ENCODE measurements around the gene DOCK7. TPM values are rescaled to one million over a fixed set of nuclear protein-coding genes. Genes with fewer than 3 reads are reported as not detected.

Gene DOCK7
- total RNA-seq (19.2 TPM), polyA plus RNA-seq (7.4 TPM)
- long read RNA-seq, donor 1: 0 reads
- long read RNA-seq, donor 2, partial matches to known transcripts: 0 of 2 reads
- long read RNA-seq, donor 2, other reads (novel, unspliced or antisense): 0 of 2 reads
- long read RNA-seq, donor 3, partial matches to known transcripts: 0 of 1 reads
- long read RNA-seq, donor 3, other reads (novel, unspliced or antisense): 0 of 1 reads
- long read RNA-seq, donor 4, partial matches to known transcripts: 0 of 4 reads
- long read RNA-seq, donor 4, other reads (novel, unspliced or antisense): 0 of 4 reads
- long read RNA-seq, donor 5, full-length matches to known transcripts: 1 of 6 reads
- long read RNA-seq, donor 5, partial matches to known transcripts: 5 of 6 reads
- long read RNA-seq, donor 5, other reads (novel, unspliced or antisense): 0 of 6 reads
- long read RNA-seq, donor 6, full-length matches to known transcripts: 3 of 283 reads
- long read RNA-seq, donor 6, partial matches to known transcripts: 251 of 283 reads
- long read RNA-seq, donor 6, other reads (novel, unspliced or antisense): 29 of 283 reads
- long read RNA-seq, donor 7, partial matches to known transcripts: 0 of 1 reads
- long read RNA-seq, donor 7, other reads (novel, unspliced or antisense): 0 of 1 reads
- long read RNA-seq, donor 8: 0 reads
- long read RNA-seq, donor 9, full-length matches to known transcripts: 2 of 2 reads
- long read RNA-seq, donor 9, partial matches to known transcripts: 0 of 2 reads
- long read RNA-seq, donor 9, other reads (novel, unspliced or antisense): 0 of 2 reads
- long read RNA-seq, donor 10, partial matches to known transcripts: 0 of 1 reads
- long read RNA-seq, donor 10, other reads (novel, unspliced or antisense): 0 of 1 reads

GRCh38 chr1:62687903-62688686 lies at the start of gene DOCK7:
Gene DOCK7 (minus strand): TSS chr1:62688386. CDS start chr1:62688264, 122 bp downstream.
- peak within 1 kb of the TSS; percentile 57 to 82 for H3K4me3 ChIP-seq (ENCODE audit: low read length in 2 of 2)
- no peaks in the 10 kb centered on the region for H3K27me3 ChIP-seq (ENCODE audit: control insufficient read depth in 2 of 2, insufficient read depth in 1 of 2, low read length in 1 of 2)
- H3K4me1 ChIP-seq (ENCODE audit: control insufficient read depth in 2 of 2, insufficient read depth in 2 of 2, low read length in 2 of 2): peaks cover 0 to 13% of the 10 kb centered on the region in 2 donors
- no peaks in the 10 kb centered on the region for H3K36me3 ChIP-seq (ENCODE audit: control insufficient read depth in 2 of 2, insufficient read depth in 2 of 2, low read length in 1 of 2)
- peak; percentile 6 to 70 (median 39) for DNase-seq (ENCODE audit: low read depth in 6 of 9, low spot score in 9 of 9)
- H3K27ac ChIP-seq (ENCODE audit: low read depth in 1 of 2, low read length in 1 of 2): peak within 1 kb of the TSS; percentile 79 to 87
- no peaks in the 10 kb centered on the region for H3K9me3 ChIP-seq (ENCODE audit: control insufficient read depth in 2 of 2, insufficient read depth in 1 of 2, low read length in 1 of 2)
- under 1% methylated on average over 107 of the region's 107 CpGs for WGBS

DNA sequence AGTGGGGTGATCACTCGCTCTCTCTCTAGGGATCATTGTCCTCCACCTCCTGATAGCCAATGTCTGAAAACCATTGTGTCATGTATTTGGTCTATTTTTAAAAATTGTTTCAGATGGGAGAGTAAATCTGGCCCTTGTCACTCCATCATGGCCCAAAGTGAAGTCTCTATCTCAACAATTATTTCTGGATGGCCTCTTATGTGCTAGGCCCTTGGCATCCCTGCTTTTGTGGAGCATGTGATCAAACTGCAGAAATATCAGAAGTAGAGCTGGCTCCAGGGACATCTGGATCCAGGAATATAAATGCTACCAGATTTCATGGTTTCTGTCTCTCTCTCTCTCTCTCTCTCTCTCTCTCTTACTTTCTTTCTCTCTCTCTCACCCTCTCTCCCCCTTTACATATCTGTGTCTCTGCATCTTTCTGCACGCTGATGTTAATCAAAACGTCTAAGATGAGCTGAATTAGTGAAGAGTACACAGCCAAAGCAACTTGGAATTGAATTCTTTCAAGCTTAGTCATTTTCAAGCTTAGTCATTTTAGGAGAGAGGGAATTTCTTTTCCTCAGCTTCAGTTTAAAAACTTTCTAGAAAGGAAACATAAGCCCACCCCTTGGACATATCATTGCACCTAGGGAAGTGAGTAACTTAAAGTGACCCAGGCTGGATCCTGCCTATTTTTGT lies 47.4 kb upstream of the DOCK7 start:
- no peaks in the 10 kb centered on the region for H3K4me1 ChIP-seq (ENCODE audit: control insufficient read depth in 2 of 2, insufficient read depth in 2 of 2, low read length in 2 of 2)
- no peak overlapping the region for H3K4me3 ChIP-seq (ENCODE audit: low read length in 2 of 2)
- no peak for DNase-seq (ENCODE audit: low read depth in 6 of 9, low spot score in 9 of 9)
- no peaks in the 10 kb centered on the region for H3K9me3 ChIP-seq (ENCODE audit: control insufficient read depth in 2 of 2, insufficient read depth in 1 of 2, low read length in 1 of 2)
- WGBS: 90% methylated on average over 3 of the region's 3 CpGs
- H3K36me3 ChIP-seq (ENCODE audit: control insufficient read depth in 2 of 2, insufficient read depth in 2 of 2, low read length in 1 of 2): no peaks in the 10 kb centered on the region
- no peaks in the 10 kb centered on the region for H3K27me3 ChIP-seq (ENCODE audit: control insufficient read depth in 2 of 2, insufficient read depth in 1 of 2, low read length in 1 of 2)
- no peak overlapping the region for H3K27ac ChIP-seq (ENCODE audit: low read depth in 1 of 2, low read length in 1 of 2)

- no peaks in the 10 kb centered on the region for H3K36me3 ChIP-seq (ENCODE audit: control insufficient read depth in 2 of 2, insufficient read depth in 2 of 2, low read length in 1 of 2)
- H3K27ac ChIP-seq (ENCODE audit: low read depth in 1 of 2, low read length in 1 of 2): no peak overlapping the region
- WGBS: 96% methylated on average over 3 of the region's 3 CpGs
- no peaks in the 10 kb centered on the region for H3K27me3 ChIP-seq (ENCODE audit: control insufficient read depth in 2 of 2, insufficient read depth in 1 of 2, low read length in 1 of 2)
- no peak overlapping the region for H3K4me3 ChIP-seq (ENCODE audit: low read length in 2 of 2)
- no peak for DNase-seq (ENCODE audit: low read depth in 6 of 9, low spot score in 9 of 9)
- H3K4me1 ChIP-seq (ENCODE audit: control insufficient read depth in 2 of 2, insufficient read depth in 2 of 2, low read length in 2 of 2): no peaks in the 10 kb centered on the region
- H3K9me3 ChIP-seq (ENCODE audit: control insufficient read depth in 2 of 2, insufficient read depth in 1 of 2, low read length in 1 of 2): no peaks in the 10 kb centered on the region
These were observed 44.1 kb upstream of the DOCK7 start for GRCh38 chr1:62732331-62732730.

- Histone ChIP-seq H3K27me3 (ENCODE audit: control insufficient read depth in 2 of 2, insufficient read depth in 1 of 2, low read length in 1 of 2) (no peaks in the 10 kb centered on the region), H3K9me3 (ENCODE audit: control insufficient read depth in 2 of 2, insufficient read depth in 1 of 2, low read length in 1 of 2) (no peaks in the 10 kb centered on the region), H3K27ac (ENCODE audit: low read depth in 1 of 2, low read length in 1 of 2) (no peak overlapping the region), H3K36me3 (ENCODE audit: control insufficient read depth in 2 of 2, insufficient read depth in 2 of 2, low read length in 1 of 2) (no peaks in the 10 kb centered on the region), H3K4me3 (ENCODE audit: low read length in 2 of 2) (no peak overlapping the region), H3K4me1 (ENCODE audit: control insufficient read depth in 2 of 2, insufficient read depth in 2 of 2, low read length in 2 of 2) (no peaks in the 10 kb centered on the region)
- no peak for DNase-seq (ENCODE audit: low read depth in 6 of 9, low spot score in 9 of 9)
- WGBS: 97% methylated on average over 5 of the region's 5 CpGs
These were observed 40.8 kb upstream of the DOCK7 start for GRCh38 chr1:62728963-62729362.

DNA sequence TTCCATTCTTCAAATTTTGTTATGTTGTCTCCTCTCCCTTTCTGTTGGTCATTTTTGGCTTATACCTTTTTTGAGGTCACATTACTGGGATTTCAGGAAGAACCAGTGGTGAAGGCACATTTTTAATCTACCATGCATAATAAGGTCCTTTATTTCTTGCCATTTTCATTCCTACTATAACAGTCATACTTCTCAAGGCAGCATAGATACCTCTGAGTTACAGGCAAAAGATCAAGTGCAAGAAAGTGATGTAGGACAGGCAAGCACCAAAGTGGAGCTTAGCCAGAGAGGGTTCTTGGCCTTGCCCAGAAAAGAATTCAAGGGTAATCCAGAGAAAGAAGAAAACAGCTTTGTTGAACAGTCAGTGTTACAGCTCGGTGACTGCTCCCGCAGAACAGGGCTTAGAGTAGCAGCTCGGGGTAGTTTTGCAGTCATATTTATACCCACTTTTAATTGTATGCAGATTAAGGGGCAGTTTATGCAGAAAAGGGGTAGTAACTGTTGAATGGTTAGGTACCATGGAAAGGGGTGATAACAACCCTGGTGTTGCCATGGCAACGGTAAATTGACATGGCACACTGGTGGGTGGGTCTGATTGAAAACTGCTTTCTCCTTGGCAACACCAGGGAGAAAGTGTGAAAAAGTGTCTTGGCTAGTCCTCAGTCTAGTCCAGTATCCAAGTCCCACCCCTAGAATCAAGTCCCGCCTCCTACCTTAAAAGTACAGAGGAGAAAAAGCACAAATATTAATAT lies 39.6 kb upstream of the DOCK7 start:
- H3K9me3 ChIP-seq (ENCODE audit: control insufficient read depth in 2 of 2, insufficient read depth in 1 of 2, low read length in 1 of 2): no peaks in the 10 kb centered on the region
- no peak for DNase-seq (ENCODE audit: low read depth in 6 of 9, low spot score in 9 of 9)
- no peaks in the 10 kb centered on the region for H3K36me3 ChIP-seq (ENCODE audit: control insufficient read depth in 2 of 2, insufficient read depth in 2 of 2, low read length in 1 of 2)
- H3K4me1 ChIP-seq (ENCODE audit: control insufficient read depth in 2 of 2, insufficient read depth in 2 of 2, low read length in 2 of 2): no peaks in the 10 kb centered on the region
- no peak overlapping the region for H3K4me3 ChIP-seq (ENCODE audit: low read length in 2 of 2)
- WGBS: 98% methylated on average over 5 of the region's 5 CpGs
- H3K27me3 ChIP-seq (ENCODE audit: control insufficient read depth in 2 of 2, insufficient read depth in 1 of 2, low read length in 1 of 2): no peaks in the 10 kb centered on the region
- H3K27ac ChIP-seq (ENCODE audit: low read depth in 1 of 2, low read length in 1 of 2): no peak overlapping the region

- no peaks in the 10 kb centered on the region for H3K27me3 ChIP-seq (ENCODE audit: control insufficient read depth in 2 of 2, insufficient read depth in 1 of 2, low read length in 1 of 2)
- H3K4me3 ChIP-seq (ENCODE audit: low read length in 2 of 2): no peak overlapping the region
- H3K36me3 ChIP-seq (ENCODE audit: control insufficient read depth in 2 of 2, insufficient read depth in 2 of 2, low read length in 1 of 2): no peaks in the 10 kb centered on the region
- H3K9me3 ChIP-seq (ENCODE audit: control insufficient read depth in 2 of 2, insufficient read depth in 1 of 2, low read length in 1 of 2): no peaks in the 10 kb centered on the region
- peaks cover 0 to 3% of the 10 kb centered on the region in 2 donors for H3K4me1 ChIP-seq (ENCODE audit: control insufficient read depth in 2 of 2, insufficient read depth in 2 of 2, low read length in 2 of 2)
- peak overlapping the region in 1 of 2 donors; percentile 53 for H3K27ac ChIP-seq (ENCODE audit: low read depth in 1 of 2, low read length in 1 of 2)
- 86% methylated on average over 2 of the region's 2 CpGs for WGBS
- DNase-seq (ENCODE audit: low read depth in 6 of 9, low spot score in 9 of 9): no peak
These were observed 37.8 kb upstream of the DOCK7 start for GRCh38 chr1:62726011-62726442.

DNA sequence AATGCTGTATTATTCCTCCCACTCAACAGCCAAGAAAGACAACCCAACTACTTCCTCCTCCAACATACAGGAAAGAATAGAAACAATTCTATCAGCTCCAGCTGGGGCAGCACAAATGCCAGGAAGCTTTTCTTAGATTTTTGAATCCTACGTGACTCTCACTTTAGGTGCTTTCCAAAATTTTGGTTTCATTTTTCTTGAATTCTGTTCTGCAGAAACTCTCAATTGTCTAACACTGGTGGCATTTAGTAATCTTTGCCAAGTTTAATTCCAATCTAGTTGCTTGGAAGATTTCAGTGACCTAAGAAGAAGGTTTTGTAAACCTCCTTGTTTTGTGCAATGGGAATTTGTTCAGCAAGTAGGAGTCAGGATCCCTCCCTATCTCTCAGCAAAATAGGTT lies 37.1 kb upstream of the DOCK7 start:
- H3K27me3 ChIP-seq (ENCODE audit: control insufficient read depth in 2 of 2, insufficient read depth in 1 of 2, low read length in 1 of 2): no peaks in the 10 kb centered on the region
- DNase-seq (ENCODE audit: low read depth in 6 of 9, low spot score in 9 of 9): peak in 1 of 9 donors; percentile 25
- no peaks in the 10 kb centered on the region for H3K9me3 ChIP-seq (ENCODE audit: control insufficient read depth in 2 of 2, insufficient read depth in 1 of 2, low read length in 1 of 2)
- H3K36me3 ChIP-seq (ENCODE audit: control insufficient read depth in 2 of 2, insufficient read depth in 2 of 2, low read length in 1 of 2): no peaks in the 10 kb centered on the region
- H3K4me1 ChIP-seq (ENCODE audit: control insufficient read depth in 2 of 2, insufficient read depth in 2 of 2, low read length in 2 of 2): peaks cover 0 to 3% of the 10 kb centered on the region in 2 donors
- peak overlapping the region in 1 of 2 donors; percentile 53 for H3K27ac ChIP-seq (ENCODE audit: low read depth in 1 of 2, low read length in 1 of 2)
- WGBS: 78% methylated on average over 1 of the region's 1 CpG
- no peak overlapping the region for H3K4me3 ChIP-seq (ENCODE audit: low read length in 2 of 2)

DNA sequence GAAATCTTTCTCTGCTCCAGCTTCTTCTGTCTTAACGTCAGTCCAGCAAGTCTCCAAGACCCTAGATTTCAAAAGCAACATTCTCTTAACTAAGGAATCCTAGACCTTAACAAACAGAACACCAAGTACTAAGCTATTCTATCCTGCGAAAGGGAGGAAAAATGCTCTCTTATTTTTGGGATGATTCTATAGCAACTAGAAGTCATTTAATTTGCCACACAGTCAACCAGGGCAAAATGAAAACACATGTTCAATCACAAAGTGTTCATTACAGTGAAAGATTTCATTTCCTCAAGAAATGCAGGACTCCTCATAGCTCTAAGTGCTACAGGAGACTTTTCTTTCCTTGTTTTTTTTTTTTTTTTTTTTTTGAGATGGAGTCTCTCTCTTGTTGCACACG lies 36.2 kb upstream of the DOCK7 start:
- no peak for DNase-seq (ENCODE audit: low read depth in 6 of 9, low spot score in 9 of 9)
- H3K27me3 ChIP-seq (ENCODE audit: control insufficient read depth in 2 of 2, insufficient read depth in 1 of 2, low read length in 1 of 2): no peaks in the 10 kb centered on the region
- 98% methylated on average over 3 of the region's 3 CpGs for WGBS
- H3K27ac ChIP-seq (ENCODE audit: low read depth in 1 of 2, low read length in 1 of 2): peak overlapping the region in 1 of 2 donors; percentile 10
- H3K4me1 ChIP-seq (ENCODE audit: control insufficient read depth in 2 of 2, insufficient read depth in 2 of 2, low read length in 2 of 2): peaks cover 0 to 3% of the 10 kb centered on the region in 2 donors
- H3K36me3 ChIP-seq (ENCODE audit: control insufficient read depth in 2 of 2, insufficient read depth in 2 of 2, low read length in 1 of 2): no peaks in the 10 kb centered on the region
- H3K4me3 ChIP-seq (ENCODE audit: low read length in 2 of 2): no peak overlapping the region
- H3K9me3 ChIP-seq (ENCODE audit: control insufficient read depth in 2 of 2, insufficient read depth in 1 of 2, low read length in 1 of 2): no peaks in the 10 kb centered on the region
